ENCODE data around the gene TMED10. TPM values are rescaled to one million over a fixed set of nuclear protein-coding genes. Genes with fewer than 3 reads are reported as not detected.

TMED10 gene
- total and polyA plus RNA-seq, 8 donors: 26.6 to 292 (median 97.4) TPM

- no peak for TF ChIP-seq CTCF (IDR thresholded peaks at IDR 0.05)
- no peak for TF ChIP-seq POLR2A (IDR thresholded peaks at IDR 0.05)
- no peak for TF ChIP-seq POLR2AphosphoS5 (IDR thresholded peaks at IDR 0.05)
- no peak for TF ChIP-seq EP300 (IDR thresholded peaks at IDR 0.05)
- no peak overlapping the region for H3K4me3 ChIP-seq
- intact Hi-C loops (cut with DNase I; ENCODE audit: low total_unique reads): no loop called here
- H3K36me3 ChIP-seq: no peaks in the 10 kb centered on the region
- H3K4me1 ChIP-seq: peaks cover 0 to 29% (median 3%) of the 10 kb centered on the region in 4 donors
- no peaks in the 10 kb centered on the region for H3K9me3 ChIP-seq
- 56 to 81% (median 65%) methylated on average over 3 of the region's 3 CpGs for WGBS, 5 donors
- H3K27ac ChIP-seq: peak overlapping the region in 1 of 5 donors; percentile 1
- DNase-seq: no peak
- no peaks in the 10 kb centered on the region for H3K27me3 ChIP-seq
Observed at GRCh38 chr14:75206190-75206589, 29.8 kb upstream of the TMED10 start.

GRCh38 chr14:75205591-75205990 is 29.2 kb upstream of the TMED10 start:
- H3K27me3 ChIP-seq: no peaks in the 10 kb centered on the region
- H3K27ac ChIP-seq: no peak overlapping the region
- DNase-seq: no peak
- TF ChIP-seq POLR2AphosphoS5 (IDR thresholded peaks at IDR 0.05) (no peak), POLR2A (IDR thresholded peaks at IDR 0.05) (no peak), EP300 (IDR thresholded peaks at IDR 0.05) (no peak), CTCF (IDR thresholded peaks at IDR 0.05) (no peak)
- peaks cover 0 to 35% (median 5%) of the 10 kb centered on the region in 4 donors for H3K4me1 ChIP-seq
- no peaks in the 10 kb centered on the region for H3K36me3 ChIP-seq
- intact Hi-C loops (cut with DNase I; ENCODE audit: low total_unique reads): no loop called here
- WGBS, 5 donors: 76 to 79% (median 78%) methylated on average over 3 of the region's 3 CpGs
- no peaks in the 10 kb centered on the region for H3K9me3 ChIP-seq
- no peak overlapping the region for H3K4me3 ChIP-seq

GRCh38 chr14:75204116-75204515 is 27.7 kb upstream of the TMED10 start:
- Histone ChIP-seq H3K27ac (peak overlapping the region in 3 of 5 donors; percentile 38 to 60 (median 45)), H3K4me1 (peaks cover 5 to 45% (median 14%) of the 10 kb centered on the region in 4 donors), H3K9me3 (no peaks in the 10 kb centered on the region), H3K27me3 (no peaks in the 10 kb centered on the region), H3K4me3 (no peak overlapping the region), H3K36me3 (no peaks in the 10 kb centered on the region)
- 29 to 51% (median 42%) methylated on average over 3 of the region's 3 CpGs for WGBS, 5 donors
- peak in 1 of 2 donors; percentile 73 for DNase-seq
- intact Hi-C loops (cut with DNase I; ENCODE audit: low total_unique reads): no loop called here
- peak in 1 of 3 donors; percentile 32 for TF ChIP-seq POLR2AphosphoS5 (IDR thresholded peaks at IDR 0.05)
- TF ChIP-seq EP300 (IDR thresholded peaks at IDR 0.05): no peak

- peaks cover 0 to 4% (median 0%) of the 10 kb centered on the region in 3 donors for H3K27me3 ChIP-seq
- intact Hi-C loops (cut with DNase I; ENCODE audit: low total_unique reads): no loop called here
- no peak overlapping the region for H3K4me3 ChIP-seq
- no peak for DNase-seq
- H3K9me3 ChIP-seq: no peaks in the 10 kb centered on the region
- no peak for TF ChIP-seq POLR2AphosphoS5 (IDR thresholded peaks at IDR 0.05)
- TF ChIP-seq EP300 (IDR thresholded peaks at IDR 0.05): no peak
- no peak for TF ChIP-seq CTCF (IDR thresholded peaks at IDR 0.05)
- no peak for TF ChIP-seq POLR2A (IDR thresholded peaks at IDR 0.05)
- H3K4me1 ChIP-seq: peaks cover 10 to 60% (median 26%) of the 10 kb centered on the region in 4 donors
- 49 to 63% (median 60%) methylated on average over 2 of the region's 2 CpGs for WGBS, 5 donors
- H3K27ac ChIP-seq: no peak overlapping the region
- no peaks in the 10 kb centered on the region for H3K36me3 ChIP-seq
Observed at GRCh38 chr14:75202657-75203056, 26.2 kb upstream of the TMED10 start.

GRCh38 chr14:75201087-75201486 is 24.7 kb upstream of the TMED10 start:
- peak; percentile 31 to 78 for DNase-seq
- peaks cover 5 to 73% (median 36%) of the 10 kb centered on the region in 4 donors for H3K4me1 ChIP-seq
- peaks cover 0 to 4% (median 0%) of the 10 kb centered on the region in 3 donors for H3K27me3 ChIP-seq
- TF ChIP-seq POLR2AphosphoS5 (IDR thresholded peaks at IDR 0.05) (peak in 1 of 3 donors; percentile 45), EP300 (IDR thresholded peaks at IDR 0.05) (no peak), CTCF (IDR thresholded peaks at IDR 0.05) (no peak), POLR2A (IDR thresholded peaks at IDR 0.05) (no peak)
- H3K27ac ChIP-seq: peak overlapping the region; percentile 71 to 84 (median 79)
- intact Hi-C loops (cut with DNase I; ENCODE audit: low total_unique reads): no loop called here
- H3K36me3 ChIP-seq: no peaks in the 10 kb centered on the region
- H3K4me3 ChIP-seq: no peak overlapping the region
- no peaks in the 10 kb centered on the region for H3K9me3 ChIP-seq
- 28 to 51% (median 42%) methylated on average over 6 of the region's 6 CpGs for WGBS, 5 donors
